ENCODE measurements around the gene ENOX1. TPM values are rescaled to one million over a fixed set of nuclear protein-coding genes. Genes with fewer than 3 reads are reported as not detected.
A peak's percentile ranks its signal among the peaks of the same experiment; 100 is the strongest.

ENOX1 gene
- total RNA-seq, 4 donors from 2014 or later = 0.25 to 0.52 (median 0.33) TPM

DNA sequence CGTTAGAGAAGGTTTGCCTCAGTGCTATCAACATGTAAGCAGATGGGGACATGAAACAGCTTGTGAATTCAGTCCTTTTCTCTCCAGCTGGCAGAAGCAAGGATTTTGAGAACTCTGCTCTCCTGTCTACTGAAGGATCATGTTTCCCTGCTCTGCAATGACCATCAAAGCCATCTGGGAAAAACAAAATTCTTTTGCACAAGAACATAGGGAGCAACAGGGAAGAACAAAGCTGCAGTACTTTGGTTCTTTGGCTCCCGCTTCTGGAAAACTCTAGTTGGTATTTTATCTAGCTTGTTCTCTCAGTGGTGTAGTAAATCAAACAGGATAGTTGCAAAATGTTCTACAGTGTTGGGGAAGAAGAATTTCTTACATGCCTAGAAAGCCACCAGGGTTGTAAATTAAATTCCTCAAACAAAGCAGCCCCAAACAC lies 270.4 kb downstream of the ENOX1 start:
- Histone ChIP-seq H3K36me3 (no peaks in the 10 kb centered on the region), H3K9me3 (no peaks in the 10 kb centered on the region), H3K4me3 (no peak overlapping the region), H3K27ac (no peak overlapping the region), H3K4me1 (peaks cover 15% of the 10 kb centered on the region), H3K27me3 (no peaks in the 10 kb centered on the region)
- no peak for DNase-seq (ENCODE audit: low spot score in 2 of 2)
- peak in 1 of 3 donors; percentile 26 for TF ChIP-seq POLR2AphosphoS5 (IDR thresholded peaks at IDR 0.05)
- TF ChIP-seq EP300 (IDR thresholded peaks at IDR 0.05) = no peak
- no peak for TF ChIP-seq CTCF (IDR thresholded peaks at IDR 0.05)
- no peak for TF ChIP-seq POLR2A (IDR thresholded peaks at IDR 0.05)
- 44% methylated on average over 2 of the region's 2 CpGs for WGBS

GRCh38 chr13:43515531-43515930 lies 271.2 kb downstream of the ENOX1 start:
- Histone ChIP-seq H3K36me3 (no peaks in the 10 kb centered on the region), H3K4me3 (no peak overlapping the region), H3K4me1 (peaks cover 18% of the 10 kb centered on the region), H3K27me3 (no peaks in the 10 kb centered on the region), H3K9me3 (no peaks in the 10 kb centered on the region), H3K27ac (no peak overlapping the region)
- TF ChIP-seq POLR2A (IDR thresholded peaks at IDR 0.05) (no peak), CTCF (IDR thresholded peaks at IDR 0.05) (no peak), EP300 (IDR thresholded peaks at IDR 0.05) (no peak), POLR2AphosphoS5 (IDR thresholded peaks at IDR 0.05) (no peak)
- WGBS = 60% methylated on average over 1 of the region's 1 CpG
- no peak for DNase-seq (ENCODE audit: low spot score in 2 of 2)

- 80% methylated on average over 1 of the region's 1 CpG for WGBS
- no peak overlapping the region for H3K27ac ChIP-seq
- TF ChIP-seq POLR2A (IDR thresholded peaks at IDR 0.05) (no peak), CTCF (IDR thresholded peaks at IDR 0.05) (no peak), POLR2AphosphoS5 (IDR thresholded peaks at IDR 0.05) (no peak), EP300 (IDR thresholded peaks at IDR 0.05) (no peak)
These were observed 272.5 kb downstream of the ENOX1 start for GRCh38 chr13:43514311-43514710.

GRCh38 chr13:43512221-43512620 lies 274.6 kb downstream of the ENOX1 start:
- 71% methylated on average over 2 of the region's 2 CpGs for WGBS
- H3K27ac ChIP-seq = no peak overlapping the region
- no peak overlapping the region for H3K4me3 ChIP-seq
- no peaks in the 10 kb centered on the region for H3K27me3 ChIP-seq
- peaks cover 13% of the 10 kb centered on the region for H3K4me1 ChIP-seq
- H3K36me3 ChIP-seq = no peaks in the 10 kb centered on the region
- H3K9me3 ChIP-seq = no peaks in the 10 kb centered on the region
- no peak for DNase-seq (ENCODE audit: low spot score in 2 of 2)
- TF ChIP-seq POLR2AphosphoS5 (IDR thresholded peaks at IDR 0.05) = no peak
- TF ChIP-seq EP300 (IDR thresholded peaks at IDR 0.05) = no peak
- no peak for TF ChIP-seq POLR2A (IDR thresholded peaks at IDR 0.05)
- TF ChIP-seq CTCF (IDR thresholded peaks at IDR 0.05) = no peak

More at GRCh38 chr13:43514311-43514710, 272.5 kb downstream of the ENOX1 start:
- Histone ChIP-seq H3K27me3 (no peaks in the 10 kb centered on the region), H3K4me3 (no peak overlapping the region), H3K4me1 (peaks cover 13% of the 10 kb centered on the region), H3K36me3 (no peaks in the 10 kb centered on the region), H3K9me3 (no peaks in the 10 kb centered on the region)
- DNase-seq (ENCODE audit: low spot score in 2 of 2) = no peak

DNA sequence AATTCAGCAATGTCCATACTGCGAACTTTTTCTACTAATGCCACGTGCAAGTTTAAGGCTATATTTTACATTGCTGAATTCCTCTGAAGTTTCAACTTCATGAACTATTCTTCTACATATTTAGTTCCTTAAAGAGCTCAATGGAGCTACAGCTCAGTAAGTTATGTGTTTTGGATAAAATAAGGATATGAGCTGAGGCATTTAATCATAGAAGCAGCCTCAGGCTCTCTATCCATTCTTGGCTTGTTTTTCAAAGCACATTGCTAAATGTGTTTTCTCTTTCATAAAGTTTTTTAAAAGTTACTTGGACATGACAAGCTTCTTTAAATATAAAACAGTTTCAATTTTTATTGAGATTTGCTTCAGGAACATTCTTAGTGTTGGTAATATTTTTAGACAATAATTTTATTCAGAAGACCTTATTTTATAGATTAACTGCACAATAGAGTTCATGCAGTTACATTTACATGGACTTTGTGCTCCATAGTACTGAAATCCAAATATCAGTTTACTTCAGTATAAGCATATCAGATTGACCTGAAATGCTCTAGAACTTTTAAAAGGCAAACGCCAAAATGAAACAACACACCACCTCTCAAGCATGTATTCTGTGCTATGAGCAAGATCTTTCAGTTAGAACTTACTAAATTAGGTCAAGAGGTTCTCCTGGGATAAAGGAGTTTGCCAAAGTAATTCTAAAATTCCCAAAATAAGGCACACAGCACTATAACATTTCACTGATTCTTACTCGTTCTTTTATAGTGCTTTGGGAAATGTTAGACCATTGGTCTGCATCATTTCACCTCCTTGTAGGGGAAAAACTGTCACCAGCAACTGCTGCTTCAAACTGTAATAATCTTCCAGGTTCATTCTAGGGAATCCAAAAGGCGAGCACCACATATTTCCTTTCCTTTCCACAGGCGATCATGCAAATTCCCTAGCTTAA lies 275.5 kb downstream of the ENOX1 start:
- no peak overlapping the region for H3K4me3 ChIP-seq
- no peak for DNase-seq (ENCODE audit: low spot score in 2 of 2)
- no peaks in the 10 kb centered on the region for H3K9me3 ChIP-seq
- WGBS = 47% methylated on average over 6 of the region's 6 CpGs
- H3K36me3 ChIP-seq = no peaks in the 10 kb centered on the region
- peaks cover 13% of the 10 kb centered on the region for H3K4me1 ChIP-seq
- no peaks in the 10 kb centered on the region for H3K27me3 ChIP-seq
- H3K27ac ChIP-seq = no peak overlapping the region
- TF ChIP-seq CTCF (IDR thresholded peaks at IDR 0.05) = no peak
- TF ChIP-seq POLR2AphosphoS5 (IDR thresholded peaks at IDR 0.05) = no peak
- no peak for TF ChIP-seq POLR2A (IDR thresholded peaks at IDR 0.05)
- TF ChIP-seq EP300 (IDR thresholded peaks at IDR 0.05) = no peak
